ENCODE results near the gene AGBL1.

Gene AGBL1

DNA sequence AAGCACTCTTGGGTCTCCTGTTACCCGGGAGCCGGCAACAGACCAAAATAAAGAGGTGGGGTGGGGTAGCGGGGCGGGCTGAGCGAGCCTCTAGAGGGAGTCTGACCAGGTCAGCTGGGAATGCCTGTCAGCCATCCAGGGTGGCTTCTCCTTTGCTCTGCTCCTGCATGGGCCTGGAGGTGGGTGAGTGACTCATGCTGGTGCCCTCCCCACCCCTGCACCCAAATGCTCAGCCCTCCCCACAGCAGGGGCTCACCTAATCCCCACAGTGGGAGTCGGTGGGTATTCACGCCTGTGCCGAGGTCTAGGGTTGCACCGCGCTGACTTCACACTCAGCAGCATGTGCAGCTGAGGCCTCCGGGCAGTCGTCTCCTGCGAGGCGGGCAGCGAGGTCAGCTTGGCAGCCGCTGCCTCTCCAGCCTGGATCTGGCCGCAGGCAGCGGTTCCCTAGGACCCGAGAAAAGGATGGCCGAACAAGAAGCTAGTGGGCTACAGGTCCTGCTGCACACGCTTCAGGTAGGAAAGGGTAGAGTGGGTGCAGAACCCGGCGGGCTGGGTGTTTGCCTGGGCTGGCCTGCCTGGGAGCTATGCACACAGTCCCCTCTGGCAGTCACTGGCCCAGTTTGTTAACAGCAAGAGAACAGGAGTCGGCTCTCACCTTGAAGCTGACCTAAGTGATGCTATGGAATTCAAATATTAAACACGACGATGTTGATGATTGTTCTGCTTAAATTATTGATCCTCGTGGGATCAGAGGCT lies at the start of gene AGBL1:
Gene AGBL1, plus strand, starts transcription at position 364 of the 759 bp plus-strand sequence.
- no peak for DNase-seq

DNA sequence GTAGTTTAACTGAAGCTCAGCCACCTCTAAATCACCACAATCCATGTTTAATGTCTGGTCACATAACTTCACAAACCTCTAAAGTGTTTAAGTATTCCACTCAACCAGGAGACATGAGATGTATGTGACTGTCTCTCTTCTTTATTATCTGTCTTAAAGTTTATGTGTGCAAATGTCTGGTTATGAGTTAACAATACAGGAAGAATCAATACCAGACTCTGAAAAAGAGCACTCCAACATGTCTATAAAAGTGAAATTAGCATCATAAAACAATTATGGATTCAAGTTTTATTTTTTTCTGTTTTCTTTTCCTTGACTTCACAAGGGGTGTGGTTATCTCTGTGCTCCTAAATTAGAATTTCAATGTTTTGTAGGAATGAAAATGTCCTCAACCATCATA lies 44.8 kb upstream of the AGBL1 start:
- DNase-seq: no peak

DNA sequence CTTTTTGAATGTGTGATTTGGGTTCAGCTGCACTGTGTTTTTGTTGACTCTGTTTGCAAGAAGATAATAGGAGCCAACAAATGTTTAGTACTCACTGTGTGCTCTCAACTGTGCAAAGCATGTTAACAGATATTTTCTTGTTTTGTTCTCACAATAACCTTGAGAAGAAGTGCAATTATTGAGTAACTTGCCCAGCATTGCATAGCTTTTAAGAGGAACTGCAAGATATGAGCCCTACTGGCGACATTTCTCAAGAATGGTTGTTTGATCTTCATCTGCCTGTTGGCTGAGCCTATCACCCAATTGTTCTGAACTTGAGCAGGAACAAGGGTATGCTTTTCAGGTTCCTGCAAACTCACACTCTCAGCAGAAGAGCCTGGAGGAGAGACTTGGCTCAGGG lies 43.4 kb upstream of the AGBL1 start:
- no peak for DNase-seq

DNA sequence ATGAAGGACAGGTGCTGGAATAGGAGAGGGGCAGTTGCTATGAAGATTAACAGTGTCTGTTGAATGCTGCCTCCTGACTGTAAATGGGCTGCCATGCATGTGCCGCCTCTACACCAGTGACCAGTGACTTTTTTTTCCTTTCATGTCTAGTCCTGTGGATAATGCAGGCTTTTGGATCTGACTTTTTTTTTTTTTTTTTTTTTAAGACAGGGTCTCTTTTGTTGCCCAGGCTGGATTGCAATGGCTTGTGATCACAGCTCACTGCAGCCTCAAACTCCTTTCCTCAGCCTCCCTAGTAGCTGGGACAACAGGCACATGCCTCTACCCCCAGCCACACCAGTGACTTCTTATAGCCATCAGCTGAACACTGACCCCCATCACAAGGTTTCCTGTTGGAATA lies 41.2 kb upstream of the AGBL1 start:
- no peak for DNase-seq

DNA sequence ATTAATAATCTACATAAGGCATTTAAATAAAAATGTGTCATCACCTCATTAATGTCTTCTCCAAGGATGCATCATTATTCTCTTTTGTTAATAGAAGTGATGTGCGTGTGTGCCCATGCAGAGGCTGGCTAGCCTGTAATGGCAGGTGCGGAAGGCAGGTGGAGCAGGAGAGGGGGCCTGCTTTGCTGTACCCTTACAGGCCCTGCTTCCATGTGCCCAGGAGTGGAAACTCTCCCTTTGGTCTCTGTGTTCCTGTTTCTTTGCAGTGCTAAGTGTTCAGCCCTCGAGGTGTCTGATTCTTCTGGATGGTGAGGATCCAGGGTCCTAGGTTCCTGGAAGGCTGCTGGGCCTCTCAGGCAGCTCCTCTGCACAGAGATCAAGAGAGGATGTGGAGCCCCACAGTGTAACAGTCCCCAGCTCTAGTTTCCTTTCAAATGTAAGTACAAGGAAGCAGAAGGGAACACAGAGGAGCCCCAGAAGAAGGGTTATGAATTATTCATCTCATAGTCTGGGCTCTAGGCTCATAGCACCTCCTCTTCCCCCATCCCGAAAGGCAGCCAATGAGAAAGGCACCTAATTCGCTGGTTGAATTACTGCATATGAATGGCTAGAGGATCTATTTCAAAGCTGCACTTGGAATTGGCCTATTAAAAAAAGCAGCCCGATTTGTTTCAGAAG lies 39.2 kb upstream of the AGBL1 start:
- no peak for DNase-seq

DNA sequence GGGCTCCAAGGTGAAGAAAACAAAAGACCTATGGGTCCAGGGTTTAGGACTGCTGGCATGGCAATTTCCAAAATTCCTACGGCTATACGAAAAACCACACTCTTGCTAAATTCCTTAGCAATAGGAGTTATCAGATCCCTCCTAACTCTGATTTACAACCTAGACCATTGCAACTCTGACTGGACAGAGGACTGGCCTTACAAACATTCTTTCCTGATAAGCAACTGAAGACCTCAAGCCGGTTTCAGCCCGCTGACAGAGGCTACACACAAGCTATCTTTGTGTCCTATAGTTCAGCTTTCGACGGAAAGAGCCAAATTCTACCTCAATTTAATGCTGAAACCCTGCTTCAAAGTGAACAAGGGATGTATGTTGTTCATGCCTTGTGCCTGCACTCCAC lies 38.3 kb upstream of the AGBL1 start:
- no peak for DNase-seq

DNA sequence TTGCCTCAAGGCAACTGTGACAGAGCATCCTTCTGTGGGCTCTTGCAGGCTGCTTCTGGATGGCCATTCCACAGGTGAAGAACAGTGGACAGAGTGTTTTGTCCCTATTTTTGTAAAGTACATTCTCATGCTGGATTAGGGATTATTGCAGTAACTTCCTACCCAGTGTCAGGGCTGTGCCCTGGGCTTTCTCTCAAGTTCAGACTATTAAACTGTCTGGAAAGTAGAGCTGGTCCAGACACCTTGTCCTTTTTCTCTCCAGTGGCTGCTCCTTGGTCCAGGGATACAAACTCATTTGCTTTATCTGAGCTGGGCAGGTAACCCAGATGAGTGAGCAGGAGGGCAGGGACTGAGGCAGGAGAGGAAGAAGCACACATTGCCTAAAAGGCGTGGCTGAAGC lies 37.4 kb upstream of the AGBL1 start:
- no peak for DNase-seq

DNA sequence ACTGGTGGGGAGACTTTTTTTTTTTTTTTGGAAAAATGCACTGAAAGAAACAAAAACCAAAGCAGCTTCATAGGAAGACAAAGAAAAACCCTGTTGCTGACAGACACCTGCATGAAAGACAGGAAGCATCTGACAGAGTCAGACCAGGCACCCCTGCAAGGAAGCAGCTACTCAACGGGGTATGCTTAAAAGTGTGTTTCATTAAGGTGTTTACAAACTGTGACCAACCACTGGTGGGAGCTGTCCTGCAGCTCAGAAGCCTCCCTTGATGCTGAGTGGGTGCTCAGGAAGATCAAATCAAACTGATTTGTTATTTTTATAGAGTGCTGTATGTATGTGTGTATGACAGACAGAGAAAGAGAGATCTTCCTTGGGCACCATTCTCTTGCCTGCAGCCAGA lies 34.7 kb upstream of the AGBL1 start:
- no peak for DNase-seq

DNA sequence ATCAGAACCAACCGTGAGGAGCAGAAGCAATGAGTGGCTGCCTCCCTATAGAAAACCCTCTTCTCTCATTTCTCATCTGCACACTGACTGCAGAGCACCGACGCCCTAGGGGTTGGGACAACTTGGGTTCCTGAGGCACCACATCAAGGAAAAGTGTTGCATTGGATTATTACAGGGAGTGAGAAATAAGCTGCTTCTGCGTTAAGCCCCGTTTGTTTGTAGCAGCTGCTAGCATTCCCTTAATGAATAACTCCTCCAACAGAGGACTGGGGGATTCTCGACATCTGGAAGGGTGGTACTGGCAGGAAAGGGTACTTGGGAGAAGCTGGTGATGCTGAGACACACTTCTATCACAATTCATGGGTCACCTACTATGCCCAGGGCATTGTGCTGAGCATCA lies 25.3 kb upstream of the AGBL1 start:
- no peak for DNase-seq

DNA sequence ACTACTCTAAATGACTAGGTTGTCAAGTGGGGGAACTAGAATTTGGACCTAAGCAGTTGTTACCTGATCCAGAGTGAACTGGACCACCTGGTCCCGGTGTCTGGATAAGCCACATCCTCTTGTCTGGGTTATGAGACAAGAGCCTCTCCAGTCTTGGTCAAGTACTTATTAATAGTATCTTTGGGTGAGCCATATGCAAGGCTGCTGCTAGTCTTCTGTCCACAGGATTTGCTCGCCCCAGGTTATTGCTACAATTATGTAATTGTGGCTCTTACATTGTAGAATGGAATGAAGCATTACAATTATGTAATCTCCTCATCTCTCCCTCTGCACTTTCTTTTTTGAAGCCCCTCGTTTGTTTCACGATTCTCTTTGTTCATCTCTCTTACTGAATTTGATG lies 24.0 kb upstream of the AGBL1 start:
- DNase-seq: no peak

DNA sequence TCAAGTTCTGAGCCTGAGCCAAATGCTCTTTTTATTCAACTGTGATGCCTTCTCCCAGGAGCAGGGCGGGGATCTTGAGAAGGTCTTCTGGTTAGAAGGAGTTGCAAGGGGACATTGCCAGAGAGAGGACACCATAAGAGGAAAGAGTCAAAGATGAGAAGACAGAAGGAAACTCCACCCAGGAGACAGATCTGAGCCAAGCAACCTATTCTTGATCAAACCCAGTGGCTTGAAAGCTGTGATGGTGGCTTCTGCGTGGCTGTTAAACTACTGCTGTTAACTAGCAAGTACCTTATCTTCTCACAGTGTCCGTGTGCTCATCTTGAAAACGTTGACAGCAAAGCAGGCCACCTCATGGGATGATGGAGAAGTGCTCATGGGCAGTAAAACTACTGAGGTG lies 19.8 kb upstream of the AGBL1 start:
- DNase-seq: no peak

DNA sequence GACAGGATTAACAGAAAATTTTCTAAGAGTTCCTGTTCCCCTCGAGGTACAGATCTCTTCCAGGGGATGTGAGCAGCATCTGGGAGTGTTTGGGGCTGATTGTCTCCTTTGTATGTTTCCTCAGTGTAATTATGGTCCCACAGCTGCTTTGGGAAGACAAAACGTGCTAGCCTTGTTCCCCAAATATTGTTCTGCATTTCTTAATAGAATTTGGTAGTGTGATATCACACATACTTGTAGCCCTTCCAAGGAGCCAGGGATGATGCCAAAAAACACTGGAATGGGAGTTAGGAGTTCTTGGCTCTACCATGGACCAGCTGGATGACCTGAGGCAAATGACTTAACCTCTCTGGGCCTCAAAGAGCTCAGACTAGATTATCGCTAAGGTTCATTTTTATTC lies 19.0 kb upstream of the AGBL1 start:
- DNase-seq: no peak

DNA sequence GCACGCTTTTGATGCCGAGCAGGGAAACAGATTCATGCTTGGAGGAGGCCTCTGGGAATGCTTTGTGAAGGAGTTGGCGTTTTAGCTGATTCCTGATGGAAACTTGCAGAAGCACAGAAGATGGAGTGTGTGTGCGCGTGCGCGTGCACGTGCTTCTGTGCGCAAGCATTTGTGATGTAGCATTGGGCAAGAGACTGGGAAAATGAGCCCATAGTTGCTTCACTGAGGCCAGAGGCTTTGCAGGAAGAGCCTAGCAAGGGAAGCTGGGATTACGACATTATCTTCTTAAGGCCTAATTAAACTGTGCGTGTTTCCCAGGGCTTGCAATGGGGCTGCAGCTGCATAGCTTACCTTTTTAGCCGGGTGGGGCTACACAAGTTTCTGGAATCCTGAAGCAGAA lies 18.1 kb upstream of the AGBL1 start:
- no peak for DNase-seq

DNA sequence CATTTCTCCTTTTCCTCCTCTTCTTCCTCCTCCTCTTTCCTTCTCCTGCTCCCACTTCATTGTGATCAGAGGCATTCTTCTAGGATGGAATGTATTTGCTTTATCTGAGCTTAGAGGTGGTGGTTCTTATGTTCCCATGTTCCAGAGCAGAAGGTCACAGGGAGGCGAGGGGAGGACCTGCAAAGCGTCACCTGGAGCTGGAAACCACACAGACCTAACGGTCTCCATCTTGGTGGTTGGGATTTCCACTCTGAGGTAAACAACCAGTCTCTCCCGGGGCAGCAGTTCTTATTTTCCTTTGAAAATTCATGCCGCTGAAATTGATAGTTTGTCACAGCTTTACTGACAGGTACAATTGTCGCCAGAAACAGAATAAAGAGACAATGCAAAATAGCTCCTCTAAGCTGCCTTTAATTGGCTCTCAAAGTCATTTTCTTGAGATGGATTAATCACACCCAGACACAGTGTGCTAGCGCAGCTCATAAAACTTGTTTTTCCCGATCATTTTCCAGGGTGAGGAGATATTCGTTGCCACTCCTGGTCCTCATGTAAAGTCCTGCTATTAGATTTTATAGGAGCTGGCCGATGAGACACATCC lies 16.9 kb upstream of the AGBL1 start:
- no peak for DNase-seq

DNA sequence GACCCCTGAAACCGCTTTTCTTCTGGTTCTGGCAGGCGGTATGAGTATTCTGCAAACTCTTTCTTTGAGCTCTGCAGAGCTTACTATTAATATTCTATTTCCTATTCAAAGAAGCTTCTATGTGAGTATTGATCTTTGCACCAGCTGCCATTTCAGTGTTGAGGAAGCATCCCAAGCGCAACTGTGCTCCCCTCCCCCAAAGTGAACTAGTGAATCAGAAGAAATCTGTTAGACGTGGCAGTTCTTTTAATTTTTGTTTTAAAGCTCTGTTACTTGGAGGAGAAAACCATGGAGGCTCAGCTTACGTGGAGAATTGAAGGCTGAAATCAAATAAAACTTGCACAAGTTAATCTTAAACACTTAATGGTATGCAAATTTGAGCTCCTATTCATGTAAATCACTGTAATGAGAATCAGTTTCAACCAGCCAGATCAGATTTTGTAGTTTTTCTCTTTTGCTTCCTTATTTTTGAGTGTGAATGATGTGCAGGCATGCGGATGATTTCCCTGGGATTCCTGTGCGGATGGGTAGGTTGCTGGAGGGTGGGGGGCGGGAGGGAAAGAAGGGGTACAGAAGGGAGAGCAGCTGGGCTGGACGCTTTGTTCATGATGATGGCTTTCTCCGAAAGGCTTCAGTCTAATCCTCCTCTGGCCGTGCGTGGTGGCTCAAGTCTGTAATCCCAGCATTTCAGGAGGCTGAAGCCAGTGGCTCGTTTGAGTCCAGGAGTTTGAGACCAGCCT lies 16.1 kb upstream of the AGBL1 start:
- DNase-seq: no peak

DNA sequence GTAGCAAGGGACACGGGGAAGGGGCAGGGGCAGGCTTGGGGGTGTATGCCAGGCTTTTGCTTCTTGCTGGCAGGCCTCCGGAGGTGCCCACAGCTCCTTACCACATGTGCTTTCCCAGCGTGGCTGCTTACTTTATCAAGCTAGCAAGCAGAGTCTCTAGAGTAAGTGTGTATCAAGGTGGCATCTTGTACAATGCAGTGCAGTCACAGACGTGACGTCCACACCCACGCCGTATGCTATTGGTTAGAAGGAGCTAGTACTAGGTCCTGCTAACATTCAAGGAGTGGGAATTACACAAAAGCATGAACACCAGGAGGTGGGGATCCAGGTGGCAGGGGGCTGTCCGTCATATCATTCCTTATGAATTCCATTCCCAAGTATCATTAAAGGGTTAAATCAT lies 15.3 kb upstream of the AGBL1 start:
- DNase-seq: no peak

DNA sequence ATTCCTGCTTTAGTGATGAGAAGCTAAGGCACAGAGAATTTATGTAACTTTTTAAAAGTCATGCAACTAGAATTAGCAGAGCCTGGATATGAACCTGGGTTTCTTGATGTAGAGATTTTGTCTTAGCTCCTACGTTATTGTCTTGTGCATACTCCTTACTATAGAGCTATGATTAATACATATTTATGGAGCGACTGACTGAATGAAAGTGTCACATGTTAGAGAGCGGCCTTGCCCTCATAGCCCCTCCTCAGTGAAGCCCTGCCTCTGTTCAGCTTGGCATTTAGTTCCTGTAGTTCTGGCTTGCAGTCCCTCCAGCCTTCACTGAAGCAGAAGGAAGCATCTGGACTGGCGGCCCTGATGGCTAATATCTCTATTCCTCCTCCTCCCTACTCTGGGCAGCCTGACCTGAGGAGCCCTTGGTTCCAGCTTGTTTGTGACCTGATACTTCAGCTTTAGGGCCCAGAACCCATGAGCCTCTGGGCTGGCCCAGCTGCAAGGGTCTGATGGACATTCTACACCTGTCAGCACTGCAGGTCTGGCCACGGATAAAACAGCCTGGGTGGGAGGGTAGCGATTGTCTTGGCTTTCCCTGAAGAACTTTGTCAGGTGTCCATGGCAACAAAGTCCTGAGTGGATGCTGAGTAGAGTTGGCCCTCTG lies 13.4 kb upstream of the AGBL1 start:
- no peak for DNase-seq

DNA sequence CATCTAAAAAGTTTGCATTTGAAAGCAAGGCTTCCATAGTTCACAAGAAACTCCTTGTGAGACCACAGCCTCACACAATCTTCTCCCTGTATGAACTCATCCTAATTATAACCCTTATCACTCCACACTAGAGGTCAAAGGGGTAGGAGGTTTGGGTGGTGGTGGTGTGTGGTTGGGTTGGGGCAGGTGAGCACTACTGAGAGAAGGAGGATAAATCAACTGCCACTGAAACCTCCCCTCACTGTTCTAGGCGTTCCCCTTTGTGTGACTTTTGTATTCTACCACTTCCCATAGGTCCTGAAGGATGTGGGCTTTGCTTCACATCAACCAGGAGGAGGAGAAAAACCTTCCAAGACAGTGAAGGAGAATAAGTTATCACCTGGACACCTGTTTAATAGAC lies 6.4 kb upstream of the AGBL1 start:
- no peak for DNase-seq

DNA sequence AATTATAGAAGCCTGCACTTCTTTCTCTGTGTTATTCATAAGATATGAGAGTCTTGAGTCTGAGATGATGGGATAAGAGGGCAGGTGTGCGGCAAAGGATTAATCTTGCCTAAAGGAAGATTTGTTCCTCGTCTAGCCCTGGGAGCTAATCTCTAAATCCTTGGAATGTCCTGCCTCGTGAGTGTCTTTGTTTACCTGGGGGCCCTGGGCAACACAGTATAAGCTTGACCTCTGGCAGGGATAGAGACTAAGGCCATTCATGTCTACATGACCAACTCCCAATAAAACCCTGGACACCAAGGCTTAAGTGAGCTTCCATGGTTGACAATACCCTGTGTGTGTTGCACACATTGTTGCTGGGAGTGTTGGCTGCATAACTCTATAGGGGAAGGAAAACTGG lies 3.2 kb upstream of the AGBL1 start:
- no peak for DNase-seq

DNA sequence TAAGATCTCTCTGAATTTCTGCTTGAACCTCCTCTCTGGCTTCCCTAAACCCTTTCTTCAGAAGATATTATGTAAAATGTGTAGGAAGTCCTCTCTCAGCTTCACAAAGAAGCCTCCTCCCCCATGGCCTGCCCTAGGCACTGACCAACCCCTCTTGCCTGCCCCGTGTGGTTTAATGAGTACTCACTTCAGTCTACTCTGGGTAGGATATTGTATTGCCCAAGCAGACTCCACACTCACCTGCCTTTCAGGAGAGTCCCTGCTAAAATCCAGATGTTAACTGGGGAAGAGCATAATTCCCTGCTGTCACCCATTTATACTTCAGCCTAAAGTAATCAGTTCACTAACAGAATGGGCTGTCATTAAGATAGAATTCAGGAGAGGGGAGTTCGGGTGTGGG lies 2.6 kb upstream of the AGBL1 start:
- DNase-seq: no peak

DNA sequence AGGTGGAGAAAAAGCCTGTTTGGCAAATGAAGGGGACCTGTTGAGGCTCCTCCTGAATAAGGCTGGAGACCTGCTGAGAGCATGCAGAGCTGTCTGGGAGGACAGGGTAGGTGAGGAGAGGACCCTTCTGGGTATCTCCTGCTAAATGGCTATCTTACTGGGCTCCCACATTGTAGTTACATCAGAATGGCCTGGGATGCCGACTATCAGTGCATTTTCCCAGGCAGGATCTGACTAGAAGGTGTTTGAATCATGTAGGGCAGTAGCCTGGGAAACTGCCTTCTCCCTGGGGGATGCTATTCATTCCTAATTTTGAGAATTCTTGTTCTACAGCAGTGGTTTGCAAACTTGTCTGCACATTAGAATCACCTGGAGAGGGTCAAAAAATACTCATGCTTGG lies 631 bp downstream of the AGBL1 start:
- no peak for DNase-seq

DNA sequence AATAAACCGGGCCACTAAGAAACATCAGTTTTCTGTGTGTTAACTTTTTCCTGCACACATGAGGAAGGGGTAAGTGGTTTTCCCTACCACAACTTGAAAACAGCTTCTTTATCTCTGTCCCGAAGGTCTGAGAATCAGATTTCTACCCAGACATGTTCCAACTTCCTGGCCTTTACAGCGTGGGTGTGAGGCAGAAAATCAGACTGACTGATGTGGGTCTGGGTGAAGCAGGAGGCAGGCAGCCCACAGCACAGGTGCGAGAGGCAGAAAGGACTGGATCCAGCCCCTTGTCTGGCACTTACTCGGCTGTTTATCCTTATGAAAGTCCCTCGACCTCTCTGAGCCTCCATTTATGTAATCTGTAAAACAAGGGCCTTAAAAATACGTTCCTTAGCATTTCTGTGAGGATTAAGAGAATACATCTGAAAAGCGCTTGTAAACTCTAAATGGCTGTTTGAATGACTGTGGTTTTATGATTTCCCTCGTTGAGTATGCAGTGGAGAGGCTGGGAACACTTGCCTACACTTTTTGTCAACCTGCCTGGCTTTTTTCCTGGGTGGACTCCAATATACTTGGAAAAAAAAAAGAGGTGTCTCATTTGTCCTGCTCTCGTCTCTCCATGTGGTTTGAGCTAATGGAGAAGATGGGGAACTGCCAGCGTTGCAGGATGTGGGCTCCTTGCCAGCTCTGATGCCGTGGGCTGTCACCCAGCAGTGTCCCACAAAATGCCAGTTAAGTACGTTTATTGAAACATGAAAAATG lies 3.1 kb downstream of the AGBL1 start:
- DNase-seq: no peak

DNA sequence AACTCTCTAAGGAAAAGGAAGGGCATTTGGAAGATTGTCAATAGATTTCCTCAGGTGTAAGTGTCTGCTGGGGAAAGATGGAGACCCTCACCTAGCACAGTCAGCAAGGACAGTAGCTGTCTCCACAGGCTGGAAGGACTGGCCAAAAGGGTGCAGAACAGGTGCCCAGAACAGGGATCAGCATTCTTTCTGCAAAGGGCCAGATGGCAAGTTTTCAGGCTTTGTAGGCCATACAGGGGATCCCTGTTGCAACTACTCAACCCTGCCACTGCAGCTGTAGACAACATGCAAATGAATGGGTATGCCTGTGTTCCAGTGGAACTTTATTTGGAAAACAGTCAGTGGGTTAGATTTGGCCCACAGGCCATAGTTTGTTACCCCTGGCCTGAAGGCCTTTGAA lies 8.1 kb downstream of the AGBL1 start:
- no peak for DNase-seq

All from NCI-H1694 (cell line).